K562 (cell line): ENCODE results near the gene MYL12A. TPM values are rescaled to one million over a fixed set of nuclear protein-coding genes. Genes with fewer than 3 reads are reported as not detected.

Experiments used
- ATF3 ChIP-seq, 2 experiments: fragments of 450-650 bp in 1 of 2; sonication (generic) in 1 of 2; formaldehyde crosslinking in 1 of 2; IDR thresholded peaks in 1 of 2; conservative IDR thresholded peaks in 1 of 2; 2 replicates each; pipeline versions ENCODE4 v1.6.1 to v1.8.1; 2016 to 2023; ENCODE audit warnings: mild to moderate bottlenecking in 2 of 2, moderate library complexity in 2 of 2, inconsistent platforms in 1 of 2, missing genetic modification reagents in 1 of 2
- EP400 ChIP-seq: fragments of 450-650 bp; IDR thresholded peaks from 2 replicates; pipeline ENCODE4 v1.6.1; 2017; ENCODE audit warnings: antibody characterized with exemption, mild to moderate bottlenecking, moderate library complexity
- GMEB1 ChIP-seq: fragments of 250-450 bp; sonication (Bioruptor Pico); IDR thresholded peaks from 2 replicates; pipeline ENCODE4 v1.4.0; 2020; ENCODE audit warnings: mild to moderate bottlenecking
- HMGXB4 ChIP-seq: sonication (generic); formaldehyde crosslinking; IDR thresholded peaks from 2 replicates; pipeline ENCODE4 v1.8.1; 2023; ENCODE audit warnings: mild to moderate bottlenecking, missing genetic modification reagents
- KHSRP ChIP-seq: fragments of 450-650 bp; IDR thresholded peaks from 2 replicates; pipeline ENCODE4 v1.6.1; 2017
- TARDBP ChIP-seq: fragments of 450-650 bp; IDR thresholded peaks from 2 replicates; pipeline ENCODE4 v1.6.1; 2016
- TSHZ1 ChIP-seq: fragments of 250-450 bp; sonication (Bioruptor Pico); IDR thresholded peaks from 2 replicates; pipeline ENCODE4 v1.4.0; 2020; ENCODE audit warnings: mild to moderate bottlenecking, moderate library complexity
- ZHX1 ChIP-seq: fragments of 150-350 bp; conservative IDR thresholded peaks from 2 replicates; pipeline ENCODE4 v1.6.1; 2014; ENCODE audit warnings: low read length
- ZKSCAN1 ChIP-seq: fragments of 150-350 bp; IDR thresholded peaks from 2 replicates; pipeline ENCODE4 v1.6.1; 2016; ENCODE audit warnings: low read depth, low read length
- ZNF146 ChIP-seq: IDR thresholded peaks from one replicate; pipeline ENCODE4 v1.6.1; 2018; ENCODE audit warnings: missing compliant biosample characterization; ENCODE audit not compliant: unreplicated experiment
- ZNF449 ChIP-seq: fragments of 250-450 bp; sonication (Bioruptor Pico); IDR thresholded peaks from 2 replicates; pipeline ENCODE4 v1.8.0; 2022; ENCODE audit warnings: moderate library complexity, mild to moderate bottlenecking, inconsistent platforms
- ZNF589 ChIP-seq: fragments of 200-800 bp; sonication (Bioruptor generic); IDR thresholded peaks from 2 replicates; pipeline ENCODE4 v1.6.1; 2016; ENCODE audit warnings: low read depth, missing genetic modification characterization, missing compliant biosample characterization
- polyA plus RNA-seq, 8 experiments: library from polyadenylated mRNA; depleted of rRNA in 4 of 8; stranded (reverse) in 5 of 8; unstranded in 3 of 8; fragments of >200 nt; fragmentation: Nextera tagmentation in 2 of 8; fragmentation: Illumina TruSeq in 1 of 8; extraction: Ambion mirVana in 2 of 8; extraction: Trizol in 1 of 8; gene quantifications; 2 replicates each; pipeline versions ENCODE4 v1.2.1 to v1.2.3, GENCODE V29; 2011 to 2014; ENCODE audit warnings: inconsistent platforms in 1 of 8, missing spikeins in 1 of 8
- total RNA-seq, 7 experiments: library from RNA; depleted of rRNA in 6 of 7; stranded (reverse); fragments of >200 nt in 6 of 7; fragmentation: Illumina TruSeq in 2 of 7; extraction: Trizol in 2 of 7; gene quantifications; 2 replicates each; pipeline versions ENCODE4 v1.2.1 to v1.2.3, GENCODE V29; 2011 to 2021; ENCODE audit warnings: low replicate concordance in 1 of 7

Gene MYL12A
- total and polyA plus RNA-seq, 9 of the 15 experiments (the other 6 are each of a cell fraction or from before 2014, with no cell fraction given), result 308 to 1,031 (median 559) TPM

GRCh38 chr18:3261373-3262233 is 14.0 kb downstream of the MYL12A start, which contains the start of gene MYL12B (continued):
- peak; percentile 65 for TF ChIP-seq GMEB1 (CRISPR knock-in tag)
- TF ChIP-seq ZNF449 (CRISPR knock-in tag), result no peak
- TF ChIP-seq ZHX1, result no peak
- no peak for TF ChIP-seq ZNF146 (CRISPR knock-in tag)
- peak; percentile 70; the same call in 1 of the 2 replicates for TF ChIP-seq HMGXB4
- TF ChIP-seq ZKSCAN1, result no peak
- peak; percentile 93 for TF ChIP-seq EP400
- no peak for TF ChIP-seq KHSRP
- no peak; the same call in 1 of the 2 replicates for TF ChIP-seq ATF3 (IDR thresholded peaks at IDR 0.05)
- TF ChIP-seq ATF3 (CRISPR knock-in tag; conservative IDR thresholded peaks at IDR 0.05), result 0 out of 2 replicates have a peak, but pooled peaks have one; percentile 19
- TF ChIP-seq TSHZ1 (CRISPR knock-in tag), result no peak
- no peak for TF ChIP-seq TARDBP
- TF ChIP-seq ZNF589 (CRISPR knock-in tag), result peak; percentile 63; the same call in 1 of the 2 replicates
